Lower leg skin (tissue), 4 donors: ENCODE measurements around the gene OR51E1. TPM values are rescaled to one million over a fixed set of nuclear protein-coding genes. Genes with fewer than 3 reads are reported as not detected.

Experiments
- DNase-seq, 2 donors: peaks; one replicate each; pipeline ENCODE4 v3.0.0-alpha.2; 2019; ENCODE audit warnings: low spot score in 2 of 2
- H3K4me3 ChIP-seq: fragments of 200-600 bp; sonication (generic); 2 replicates; pipeline ENCODE4 v1.5.1; 2017; ENCODE audit warnings: mild to moderate bottlenecking, low read depth; ENCODE audit not compliant: poor library complexity, severe bottlenecking
- CTCF ChIP-seq, 3 donors: fragments of 450-650 bp; IDR thresholded peaks; one replicate each; pipeline ENCODE4 v1.5.1; 2016; ENCODE audit warnings: antibody characterized with exemption in 3 of 3, mild to moderate bottlenecking in 3 of 3, moderate library complexity in 2 of 3
- WGBS, 2 donors: methylation state at CpG; one replicate each; pipeline ENCODE4 v1.1.5; 2018; 5-methylcytosine and 5-hydroxymethylcytosine counted together
- intact Hi-C: fragments of 100-400 bp; cut with DNase I; formaldehyde crosslinking; loops from one replicate; pipeline ENCODE4 v1.15.0; 2023; ENCODE audit warnings: low total_unique reads
- total RNA-seq, 4 donors: library from RNA; depleted of rRNA; stranded (reverse); fragments of >200 nt; gene quantifications; one replicate each; pipeline ENCODE4 v1.1.0, GENCODE V29; 2016

The OR51E1 gene
- total RNA-seq, 4 donors from 2014 or later, result 0.11 to 0.39 (median 0.21) TPM

- intact Hi-C loops, result no loop called here
- WGBS, 2 donors, result 61 to 70% methylated on average over 8 of the region's 8 CpGs
Observed at GRCh38 chr11:4704790-4705334, 61.1 kb downstream of the OR51E1 start.

More at GRCh38 chr11:4704790-4705334, 61.1 kb downstream of the OR51E1 start:
- no peak for DNase-seq
- TF ChIP-seq CTCF (IDR thresholded peaks at IDR 0.05), result no peak
- H3K4me3 ChIP-seq, result no peak overlapping the region

Other genes starting within 250 kb of the OR51E1 start
- gene OR52K2, start 194.7 kb upstream of the OR51E1 start, total RNA-seq, result not detected
- gene OR52K1, start 161.3 kb upstream of the OR51E1 start, total RNA-seq, result not detected
- gene OR52M1, start 98.8 kb upstream of the OR51E1 start, total RNA-seq, result not detected
- not detected for gene OR52I2, start 62.2 kb upstream of the OR51E1 start, total RNA-seq
- not detected for gene OR52I1, start 49.9 kb upstream of the OR51E1 start, total RNA-seq
- gene TRIM68, start 35.8 kb upstream of the OR51E1 start, total RNA-seq, result 10 to 100 TPM in 1 of 4 donors, 1 to 10 TPM in 3; 7.3 to 12.5 (median 8.9) TPM
- not detected for gene OR51D1, start 6.5 kb upstream of the OR51E1 start, total RNA-seq
- under 1 TPM in 2 of 4 donors, not detected in 2; 0.10 to 0.30 TPM for gene OR51E2, start 53.9 kb downstream of the OR51E1 start, total RNA-seq
- gene MMP26, start 60.8 kb downstream of the OR51E1 start, total RNA-seq, result not detected
- not detected for gene OR51F1, start 126.0 kb downstream of the OR51E1 start, total RNA-seq
- gene OR52R1, start 160.4 kb downstream of the OR51E1 start, total RNA-seq, result not detected
- not detected for gene OR51F2, start 177.3 kb downstream of the OR51E1 start, total RNA-seq
- not detected for gene OR51S1, start 205.2 kb downstream of the OR51E1 start, total RNA-seq
- gene OR51T1, start 237.9 kb downstream of the OR51E1 start, total RNA-seq, result not detected